GM19035 (cell line): ENCODE results near the gene DIDO1.

ENCODE experiments used
- ATAC-seq: cut with Tn5 transposase; IDR thresholded peaks from one replicate; pipeline ENCODE4 v1.9.1; 2021; ENCODE audit not compliant: unreplicated experiment

The DIDO1 gene

GRCh38 chr20:62926229-62927127, at the start of gene DIDO1:
TSS of gene DIDO1 (minus strand) at chr20:62926505.
- ATAC-seq: peak; percentile 80

- ATAC-seq: no peak
Measured at GRCh38 chr20:62975251-62975760, 49.0 kb upstream of the DIDO1 start.

GRCh38 chr20:62972845-62973745, 46.8 kb upstream of the DIDO1 start:
- ATAC-seq: no peak

GRCh38 chr20:62971950-62972844, 45.9 kb upstream of the DIDO1 start:
- peak; percentile 68 for ATAC-seq

GRCh38 chr20:62971211-62971949, 45.1 kb upstream of the DIDO1 start:
- no peak for ATAC-seq

- ATAC-seq: no peak
Measured at GRCh38 chr20:62970307-62971210, 44.3 kb upstream of the DIDO1 start.

GRCh38 chr20:62969939-62970306, 43.6 kb upstream of the DIDO1 start:
- ATAC-seq: no peak

- no peak for ATAC-seq
Measured at GRCh38 chr20:62969179-62969760, 43.0 kb upstream of the DIDO1 start.

- no peak for ATAC-seq
Measured at GRCh38 chr20:62968378-62969178, 42.3 kb upstream of the DIDO1 start.

- ATAC-seq: no peak
Measured at GRCh38 chr20:62967628-62968351, 41.5 kb upstream of the DIDO1 start.

- ATAC-seq: no peak
Measured at GRCh38 chr20:62967149-62967501, 40.8 kb upstream of the DIDO1 start.

GRCh38 chr20:62966212-62967148, 40.2 kb upstream of the DIDO1 start:
- no peak for ATAC-seq

- no peak for ATAC-seq
Measured at GRCh38 chr20:62965363-62965771, 39.1 kb upstream of the DIDO1 start.

- ATAC-seq: no peak
Measured at GRCh38 chr20:62964700-62965099, 38.4 kb upstream of the DIDO1 start.

- ATAC-seq: no peak
Measured at GRCh38 chr20:62963614-62964397, 37.5 kb upstream of the DIDO1 start.
